A549 (cell line): ENCODE results near the gene DSG1. TPM values are rescaled to one million over a fixed set of nuclear protein-coding genes. Genes with fewer than 3 reads are reported as not detected.
"Not testable (repeated sequence)": the region's sequence is repeated elsewhere in the genome, so short reads cannot be mapped to it uniquely, and the experiment has no call there.

Experiments
- ATAC-seq, 2 experiments: fragments of 200-7000 bp in 1 of 2; fragments of >200 bp in 1 of 2; cut with Nextera tagmentation in 1 of 2; cut with Tn5 transposase in 1 of 2; 3 replicates each; pipeline versions ENCODE4 v1.8.0 to v1.9.1; 2018 to 2020; ENCODE audit warnings: mild to moderate bottlenecking in 1 of 2, moderate library complexity in 1 of 2
- CTCF ChIA-PET: fragments of 300-600 bp; sonication (Branson Sonifier 250); formaldehyde crosslinking; extraction: SDS; loops from one replicate; lab custom pipeline; 2021; ENCODE audit warnings: antibody characterized with exemption, inconsistent platforms; lab: Yijun Ruan, JAX
- POLR2A ChIA-PET: fragments of 350-600 bp; formaldehyde crosslinking; extraction: SDS; loops from one replicate; lab custom pipeline; 2021; ENCODE audit warnings: antibody characterized with exemption, inconsistent platforms; lab: Yijun Ruan, JAX
- DNase-seq, 2 experiments: peaks; one replicate each; pipeline versions ENCODE4 v3.0.0 to v3.0.0-alpha.2; 2011 to 2016; ENCODE audit warnings: low read depth in 1 of 2, low spot score in 1 of 2
- FAIRE-seq: peaks from 2 replicates; lab custom pipeline; 2011; peaks lifted over from hg19 to GRCh38; lab: Jason Lieb, UNC
- H3K27ac ChIP-seq, 2 experiments: fragments of >200 bp; sonication (Bioruptor Twin); formaldehyde crosslinking; 3 replicates each; pipeline ENCODE4 v1.5.1; 2016 to 2017
- H3K4me1 ChIP-seq: fragments of >200 bp; sonication (Bioruptor Twin); formaldehyde crosslinking; 3 replicates; pipeline ENCODE4 v1.6.1; 2016
- H3K4me2 ChIP-seq: fragments of >200 bp; sonication (Bioruptor Twin); formaldehyde crosslinking; 3 replicates; pipeline ENCODE4 v1.6.1; 2016
- H3K4me3 ChIP-seq: fragments of >200 bp; sonication (Bioruptor Twin); formaldehyde crosslinking; 3 replicates; pipeline ENCODE4 v1.5.1; 2016
- H3K9me3 ChIP-seq: fragments of >200 bp; sonication (Bioruptor Twin); formaldehyde crosslinking; 3 replicates; pipeline ENCODE4 v1.6.1; 2016
- CTCF ChIP-seq: fragments of >200 bp; sonication (Bioruptor Twin); formaldehyde crosslinking; IDR thresholded peaks from 3 replicates; pipeline ENCODE4 v1.5.1; 2016
- EHMT2 ChIP-seq: fragments of 200-600 bp; sonication (generic); IDR thresholded peaks from 2 replicates; pipeline ENCODE4 v1.6.1; 2016; ENCODE audit warnings: antibody characterized with exemption, low read depth, mild to moderate bottlenecking, moderate library complexity
- EP300 ChIP-seq, 2 experiments: fragments of >200 bp; sonication (Bioruptor Twin); formaldehyde crosslinking; IDR thresholded peaks; 2 replicates in 1 of 2; 3 replicates in 1 of 2; pipeline ENCODE4 v1.6.1; 2016 to 2017
- ESRRA ChIP-seq: fragments of 150-350 bp; IDR thresholded peaks from 2 replicates; pipeline ENCODE4 v1.6.1; 2014; ENCODE audit warnings: mild to moderate bottlenecking, low read length, borderline replicate concordance
- HDAC2 ChIP-seq: fragments of 200-600 bp; sonication (generic); IDR thresholded peaks from 2 replicates; pipeline ENCODE4 v1.6.1; 2016
- HOXA7 ChIP-seq: fragments of 250-450 bp; sonication (Bioruptor Pico); IDR thresholded peaks from 2 replicates; pipeline ENCODE4 v1.5.0; 2020; ENCODE audit warnings: mild to moderate bottlenecking, moderate library complexity
- HOXB5 ChIP-seq: fragments of 250-450 bp; sonication (Bioruptor Pico); IDR thresholded peaks from 2 replicates; pipeline ENCODE4 v1.5.0; 2020; ENCODE audit warnings: mild to moderate bottlenecking, moderate library complexity
- JUN ChIP-seq, 2 experiments: fragments of >200 bp; sonication (Bioruptor Twin); formaldehyde crosslinking; IDR thresholded peaks; 2 replicates in 1 of 2; 3 replicates in 1 of 2; pipeline ENCODE4 v1.6.1; 2016 to 2017
- JUNB ChIP-seq: fragments of >200 bp; sonication (Bioruptor Twin); formaldehyde crosslinking; IDR thresholded peaks from 2 replicates; pipeline ENCODE4 v1.6.1; 2016
- KDM1A ChIP-seq: fragments of 200-600 bp; sonication (generic); IDR thresholded peaks from 2 replicates; pipeline ENCODE4 v1.6.1; 2016; ENCODE audit warnings: low read depth, mild to moderate bottlenecking
- MAFK ChIP-seq: fragments of 450-650 bp; IDR thresholded peaks from 2 replicates; pipeline ENCODE4 v1.6.1; 2014; ENCODE audit not compliant: partially characterized antibody
- NFE2L2 ChIP-seq: fragments of 150-350 bp; conservative IDR thresholded peaks from 2 replicates; pipeline ENCODE4 v1.6.1; 2014; ENCODE audit warnings: low read length
- NR3C1 ChIP-seq: fragments of >200 bp; sonication (Bioruptor Twin); formaldehyde crosslinking; IDR thresholded peaks from 3 replicates; pipeline ENCODE4 v1.6.1; 2017
- RAD21 ChIP-seq, 2 experiments: fragments of >200 bp in 1 of 2; sonication (Bioruptor Twin) in 1 of 2; formaldehyde crosslinking in 1 of 2; IDR thresholded peaks in 1 of 2; conservative IDR thresholded peaks in 1 of 2; 2 replicates in 1 of 2; 3 replicates in 1 of 2; pipeline ENCODE4 v1.6.1; 2012 to 2018; ENCODE audit warnings: inconsistent platforms in 1 of 2
- RARB ChIP-seq: fragments of 250-450 bp; sonication (Bioruptor Pico); IDR thresholded peaks from 2 replicates; pipeline ENCODE4 v1.8.0; 2021; ENCODE audit warnings: mild to moderate bottlenecking, moderate library complexity
- RNF2 ChIP-seq: fragments of 200-600 bp; sonication (generic); IDR thresholded peaks from 2 replicates; pipeline ENCODE4 v1.6.1; 2016; ENCODE audit warnings: low read depth, mild to moderate bottlenecking, antibody characterized with exemption, moderate library complexity, borderline replicate concordance
- SMC3 ChIP-seq: fragments of >200 bp; sonication (Bioruptor Twin); formaldehyde crosslinking; IDR thresholded peaks from 3 replicates; pipeline ENCODE4 v1.6.1; 2018; ENCODE audit warnings: inconsistent platforms
- SREBF2 ChIP-seq: fragments of 450-650 bp; IDR thresholded peaks from 2 replicates; pipeline ENCODE4 v1.6.1; 2014; ENCODE audit warnings: mild to moderate bottlenecking, moderate library complexity
- TP53 ChIP-seq: fragments of 250-450 bp; sonication (Bioruptor Pico); IDR thresholded peaks from 2 replicates; pipeline ENCODE4 v1.5.0; 2021; ENCODE audit warnings: mild to moderate bottlenecking, moderate library complexity
- ZFP36 ChIP-seq: fragments of 450-650 bp; IDR thresholded peaks from 2 replicates; pipeline ENCODE4 v1.6.1; 2014; ENCODE audit warnings: borderline replicate concordance; ENCODE audit not compliant: partially characterized antibody
- ZNF302 ChIP-seq: fragments of 250-450 bp; sonication (Bioruptor Pico); IDR thresholded peaks from 2 replicates; pipeline ENCODE4 v1.9.0; 2021; ENCODE audit warnings: inconsistent platforms, mild to moderate bottlenecking, moderate library complexity
- ZSCAN20 ChIP-seq: fragments of 250-450 bp; sonication (Bioruptor Pico); IDR thresholded peaks from 2 replicates; pipeline ENCODE4 v1.8.0; 2022; ENCODE audit warnings: mild to moderate bottlenecking, moderate library complexity
- whole genome bisulfite sequencing: methylation state at CpG from one replicate; pipeline ENCODE4 v1.1.6; 2017; ENCODE audit errors: missing lambda C conversion rate; 5-methylcytosine and 5-hydroxymethylcytosine counted together
- polyA plus RNA-seq, 4 experiments: library from polyadenylated mRNA; depleted of rRNA in 3 of 4; stranded (reverse); fragments of >200 nt; fragmentation: RNase III in 1 of 4; extraction: RNeasy Plus Mini Kit Qiagen cat#74134 plus additional on column Dnase treatment in 1 of 4; gene quantifications; 2 replicates in 3 of 4; 3 replicates in 1 of 4; pipeline ENCODE4 v1.2.3, GENCODE V29; 2011 to 2017

DSG1 gene
- polyA plus RNA-seq, 2 of the 4 experiments (the other 2 are of a cell fraction), result not detected

DNA sequence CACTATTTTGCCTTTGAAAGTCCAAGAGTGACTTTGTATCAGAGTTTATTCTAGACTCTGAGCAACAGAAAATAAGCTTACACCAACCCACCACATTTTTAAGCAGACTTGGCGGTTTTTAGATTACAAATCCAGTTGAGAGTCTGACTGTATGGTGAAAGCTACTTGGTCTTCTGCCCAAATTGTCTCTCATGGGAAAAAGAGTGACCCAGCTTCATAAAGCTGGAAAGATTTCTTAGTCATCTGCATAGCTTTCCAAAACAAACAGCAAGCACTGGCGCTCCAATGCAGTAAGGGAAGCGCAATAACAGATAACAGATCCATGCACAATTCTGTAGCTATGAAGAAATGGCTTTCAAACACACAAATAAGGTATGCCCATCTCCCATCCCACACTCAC, 7.1 kb downstream of the DSG1 start:
- no peak for ATAC-seq
- ChIA-PET POLR2A (interaction anchor here (0.6 kb wide), 1 partner anchor 35 kb away, joined by 6 read pairs; no protein-coding TSS in a partner anchor), CTCF (no interaction called here)
- H3K27ac ChIP-seq, result no peak overlapping the region
- peaks cover 8% of the 10 kb centered on the region; the same call in 1 of the 3 replicates for H3K4me1 ChIP-seq
- H3K4me3 ChIP-seq, result no peak overlapping the region
- peak overlapping the region; percentile 38 for H3K4me2 ChIP-seq
- 29% methylated on average over 3 of the region's 3 CpGs for WGBS
- DNase-seq, result peak in 1 of 2 experiments; percentile 30
- TF ChIP-seq MAFK (peak; percentile 37), EHMT2 (no peak)
- TF ChIP-seq, all 56 proteins: peak for 1
- no peaks in the 10 kb centered on the region for H3K9me3 ChIP-seq
- no peak for FAIRE-seq

DNA sequence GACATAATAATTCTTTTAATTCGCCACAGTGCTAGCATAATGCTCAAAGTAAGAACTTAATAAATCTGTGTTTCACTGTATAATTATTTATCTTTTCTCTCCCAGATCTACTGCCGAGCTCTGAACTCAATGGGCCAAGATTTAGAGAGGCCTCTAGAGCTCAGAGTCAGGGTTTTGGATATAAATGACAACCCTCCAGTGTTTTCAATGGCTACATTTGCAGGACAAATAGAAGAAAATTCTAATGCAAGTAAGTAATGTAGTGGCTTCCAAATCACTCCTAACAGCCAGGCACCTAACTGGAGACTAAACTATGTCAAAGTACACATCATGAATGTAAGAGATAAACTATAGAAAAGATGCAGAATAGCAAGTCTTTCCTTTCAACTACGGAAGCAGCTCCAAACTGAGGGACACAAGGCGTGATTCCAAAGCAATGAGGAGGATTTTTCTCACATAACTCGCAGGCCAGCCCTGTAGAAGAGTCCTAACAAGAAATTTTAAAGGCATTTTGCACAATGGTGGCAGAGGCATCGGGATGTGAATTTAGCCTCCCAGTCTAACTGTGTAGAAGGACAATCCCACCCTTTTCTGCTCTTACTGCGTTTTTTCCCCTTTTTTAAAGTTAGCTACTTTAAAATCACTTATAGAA, 12.0 kb downstream of the DSG1 start:
- WGBS, result 69% methylated on average over 7 of the region's 7 CpGs
- no peak for TF ChIP-seq NR3C1
- no peak for TF ChIP-seq EP300 (IDR thresholded peaks at IDR 0.05)
- TF ChIP-seq ESRRA, result no peak
- no peak for TF ChIP-seq TP53
- no peak for TF ChIP-seq HDAC2
- TF ChIP-seq RNF2, result no peak
- no peak for TF ChIP-seq ZFP36
- TF ChIP-seq NFE2L2, result no peak
- TF ChIP-seq HOXB5 (CRISPR knock-in tag), result no peak
- no peak for TF ChIP-seq ZNF302
- TF ChIP-seq RARB (CRISPR knock-in tag), result no peak
- TF ChIP-seq JUN (IDR thresholded peaks at IDR 0.05), result no peak
- no peak for TF ChIP-seq SMC3
- no peak for TF ChIP-seq ZSCAN20
- TF ChIP-seq KDM1A, result no peak
- no peak for TF ChIP-seq RAD21 (conservative IDR thresholded peaks at IDR 0.05 in 1 of 2, IDR thresholded peaks at IDR 0.05 in 1 of 2)
- no peak for TF ChIP-seq HOXA7 (CRISPR knock-in tag)
- no peak for FAIRE-seq
- ChIA-PET POLR2A (no interaction called here), CTCF (interaction anchor here (0.6 kb wide), 1 partner anchor 222 kb away, joined by 4 read pairs; no protein-coding TSS in a partner anchor)
- Histone ChIP-seq H3K4me2 (no peak overlapping the region), H3K9me3 (no peaks in the 10 kb centered on the region), H3K4me3 (no peak overlapping the region), H3K4me1 (peaks cover 7% of the 10 kb centered on the region; the same call in 1 of the 3 replicates), H3K27ac (no peak overlapping the region)
- ATAC-seq, result no peak
- no peak for DNase-seq

- 43% methylated on average over 4 of the region's 4 CpGs for WGBS
- Histone ChIP-seq H3K4me2 (no peak overlapping the region), H3K9me3 (no peaks in the 10 kb centered on the region), H3K4me3 (no peak overlapping the region), H3K4me1 (no peaks in the 10 kb centered on the region), H3K27ac (no peak overlapping the region)
- CTCF ChIA-PET, result no interaction called here
- ATAC-seq (no peak), FAIRE-seq (no peak), DNase-seq (no peak)
- TF ChIP-seq CTCF, result no peak
- TF ChIP-seq SREBF2, result no peak
- TF ChIP-seq JUNB, result no peak
- no peak for TF ChIP-seq EP300 (IDR thresholded peaks at IDR 0.05)
- no peak for TF ChIP-seq RNF2
- no peak for TF ChIP-seq MAFK
- POLR2A ChIA-PET, result no interaction called here
Observed at GRCh38 chr18:31343454-31343853, 25.5 kb downstream of the DSG1 start.

DNA sequence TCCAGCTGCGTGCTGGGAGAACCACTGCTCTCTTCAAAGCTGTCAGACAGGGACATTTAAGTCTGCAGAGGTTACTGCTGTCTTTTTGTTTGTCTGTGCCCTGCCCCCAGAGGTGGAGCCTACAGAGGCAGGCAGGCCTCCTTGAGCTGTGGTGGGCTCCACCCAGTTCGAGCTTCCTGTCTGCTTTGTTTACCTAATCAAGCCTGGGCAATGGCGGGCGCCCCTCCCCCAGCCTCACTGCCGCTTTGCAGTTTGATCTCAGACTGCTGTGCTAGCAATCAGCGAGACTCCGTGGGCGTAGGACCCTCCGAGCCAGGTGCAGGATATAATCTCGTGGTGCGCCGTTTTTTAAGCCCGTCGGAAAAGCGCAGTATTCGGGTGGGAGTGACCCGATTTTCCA, 35.4 kb downstream of the DSG1 start:
- H3K4me3 ChIP-seq, H3K27ac ChIP-seq, POLR2A ChIA-PET, DNase-seq, ATAC-seq, H3K4me1 ChIP-seq, H3K4me2 ChIP-seq, H3K9me3 ChIP-seq, FAIRE-seq, CTCF ChIA-PET: not testable (repeated sequence)
- 100% methylated on average over 1 of the region's 17 CpGs for WGBS
